Stomach (tissue), 19 donors: ENCODE measurements around the gene DPM3. TPM values are rescaled to one million over a fixed set of nuclear protein-coding genes. Genes with fewer than 3 reads are reported as not detected.
"Not testable (repeated sequence)": the region's sequence is repeated elsewhere in the genome, so short reads cannot be mapped to it uniquely, and the experiment has no call there.

Experiments
- DNase-seq, 2 donors: peaks; one replicate each; pipeline versions ENCODE4 v3.0.0 to v3.0.0-alpha.2; 2013 to 2019
- H3K27ac ChIP-seq, 5 donors: fragments of 200-600 bp in 4 of 5; sonication (generic) in 4 of 5; one replicate each; pipeline ENCODE4 v1.5.1; 2013 to 2019; ENCODE audit warnings: mild to moderate bottlenecking in 1 of 5, moderate library complexity in 1 of 5
- H3K27me3 ChIP-seq, 3 donors: fragments of 200-600 bp; sonication (generic); one replicate each; pipeline ENCODE4 v1.5.1; 2017 to 2019; ENCODE audit warnings: mixed run types in 1 of 3
- H3K36me3 ChIP-seq, 4 donors: fragments of 200-600 bp; sonication (generic); 1 replicate in 3 of 4; 2 replicates in 1 of 4; pipeline ENCODE4 v1.5.1; 2016 to 2019
- H3K4me1 ChIP-seq, 4 donors: fragments of 200-600 bp; sonication (generic); one replicate each; pipeline ENCODE4 v1.5.1; 2016 to 2019
- H3K4me3 ChIP-seq, 4 donors: fragments of 200-600 bp; sonication (generic) in 3 of 4; one replicate each; pipeline ENCODE4 v1.5.1; 2016 to 2019; ENCODE audit warnings: mild to moderate bottlenecking in 1 of 4
- H3K9me3 ChIP-seq, 4 donors: fragments of 200-600 bp; sonication (generic); one replicate each; pipeline ENCODE4 v1.5.1; 2016 to 2019
- EP300 ChIP-seq: sonication (generic); formaldehyde crosslinking; IDR thresholded peaks from one replicate; pipeline ENCODE4 v1.6.1; 2017; ENCODE audit warnings: antibody characterized with exemption
- POLR2A ChIP-seq, 4 donors: fragments of 450-650 bp; IDR thresholded peaks; one replicate each; pipeline ENCODE4 v1.6.1; 2016; ENCODE audit warnings: antibody characterized with exemption in 4 of 4, control low read depth in 2 of 4, mild to moderate bottlenecking in 1 of 4, moderate library complexity in 1 of 4
- POLR2AphosphoS5 ChIP-seq, 3 donors: sonication (generic); formaldehyde crosslinking; IDR thresholded peaks; one replicate each; pipeline ENCODE4 v1.6.1; 2016; ENCODE audit warnings: antibody characterized with exemption in 3 of 3
- WGBS, 5 donors: extraction: QIAGEN DNeasy Blood & Tissue Kit in 3 of 5; methylation state at CpG; one replicate each; pipeline versions ENCODE4 v1.1.5 to v1.1.7; 2013 to 2018; 5-methylcytosine and 5-hydroxymethylcytosine counted together
- intact Hi-C: fragments of 100-400 bp; cut with DNase I; formaldehyde crosslinking; loops from one replicate; pipeline ENCODE4 v1.15.1; 2023; ENCODE audit warnings: low total_unique reads
- long read RNA-seq, 10 donors: transcript quantifications; one replicate each; lab custom pipeline, GENCODE V29; 2026
- polyA plus RNA-seq, 3 donors: library from polyadenylated mRNA; stranded (reverse); fragments of 200-250 nt; gene quantifications; one replicate each; pipeline ENCODE4 v1.2.3, GENCODE V29; 2013
- total RNA-seq, 5 donors: library from RNA; depleted of rRNA; stranded (reverse); fragments of >200 nt; gene quantifications; one replicate each; pipeline versions ENCODE4 v1.1.0 to v1.2.3, GENCODE V29; 2014 to 2016
- TF ChIP-seq, protein P1 (sequence below), 7 experiments: fragments of 450-650 bp in 4 of 7; fragments of 200-600 bp in 3 of 7; sonication (generic) in 3 of 7; IDR thresholded peaks; one replicate each; pipeline ENCODE4 v1.5.1; 2016 to 2019; ENCODE audit warnings: antibody characterized with exemption in 7 of 7, control low read depth in 2 of 7, mild to moderate bottlenecking in 1 of 7
- donor health status: healthy with polysubstance abuse.
- donor health status: Bipolar disorder and iron deficiency.
- donor health status: healthy.

The DPM3 gene
- total RNA-seq = 10 to 100 TPM in 4 of 5 donors, not detected in 1; 13.3 to 51.3 (median 38.3) TPM
- 100 to 1,000 TPM; 192 to 301 (median 220) TPM for polyA plus RNA-seq
- long read RNA-seq, donor 1, transcript DPM3-203 (2 exons, 409 nt) = major isoform, 9 of 20 reads
- long read RNA-seq, donor 1, transcript DPM3-202 (1 exons, 517 nt) = major isoform, 9 of 20 reads
- long read RNA-seq, donor 1, partial matches to known transcripts = 0 of 20 reads
- long read RNA-seq, donor 1, other reads (novel, unspliced or antisense) = 0 of 20 reads
- long read RNA-seq, donor 2, transcript DPM3-203 (2 exons, 409 nt) = minor isoform, 8 of 18 reads
- long read RNA-seq, donor 2, transcript DPM3-202 (1 exons, 517 nt) = major isoform, 9 of 18 reads
- long read RNA-seq, donor 2, partial matches to known transcripts = 0 of 18 reads
- long read RNA-seq, donor 2, other reads (novel, unspliced or antisense) = 0 of 18 reads
- long read RNA-seq, donor 3, transcript DPM3-202 (1 exons, 517 nt) = minor isoform, 9 of 27 reads
- long read RNA-seq, donor 3, transcript DPM3-203 (2 exons, 409 nt) = major isoform, 15 of 27 reads
- long read RNA-seq, donor 3, partial matches to known transcripts = 0 of 27 reads
- long read RNA-seq, donor 3, other reads (novel, unspliced or antisense) = 0 of 27 reads
- long read RNA-seq, donor 4, partial matches to known transcripts = 0 of 3 reads
- long read RNA-seq, donor 4, other reads (novel, unspliced or antisense) = 0 of 3 reads
- long read RNA-seq, donor 5, transcript DPM3-203 (2 exons, 409 nt) = major isoform, 15 of 29 reads
- long read RNA-seq, donor 5, transcript DPM3-202 (1 exons, 517 nt) = minor isoform, 11 of 29 reads
- long read RNA-seq, donor 5, partial matches to known transcripts = 0 of 29 reads
- long read RNA-seq, donor 5, other reads (novel, unspliced or antisense) = 0 of 29 reads
- long read RNA-seq, donor 6 = 0 reads
- long read RNA-seq, donor 7, transcript DPM3-203 (2 exons, 409 nt) = major isoform, 17 of 35 reads
- long read RNA-seq, donor 7, transcript DPM3-202 (1 exons, 517 nt) = minor isoform, 14 of 35 reads
- long read RNA-seq, donor 7, partial matches to known transcripts = 0 of 35 reads
- long read RNA-seq, donor 7, other reads (novel, unspliced or antisense) = 0 of 35 reads
- long read RNA-seq, donor 8, transcript DPM3-202 (1 exons, 517 nt) = minor isoform, 15 of 42 reads
- long read RNA-seq, donor 8, transcript DPM3-203 (2 exons, 409 nt) = major isoform, 23 of 42 reads
- long read RNA-seq, donor 8, partial matches to known transcripts = 0 of 42 reads
- long read RNA-seq, donor 8, other reads (novel, unspliced or antisense) = 0 of 42 reads
- long read RNA-seq, donor 9, transcript DPM3-202 (1 exons, 517 nt) = minor isoform, 15 of 49 reads
- long read RNA-seq, donor 9, transcript DPM3-203 (2 exons, 409 nt) = major isoform, 28 of 49 reads
- long read RNA-seq, donor 9, transcript DPM3-201 (2 exons, 486 nt) = minor isoform, 6 of 49 reads
- long read RNA-seq, donor 9, partial matches to known transcripts = 0 of 49 reads
- long read RNA-seq, donor 9, other reads (novel, unspliced or antisense) = 0 of 49 reads
- long read RNA-seq, donor 10, transcript DPM3-203 (2 exons, 409 nt) = major isoform, 8 of 12 reads
- long read RNA-seq, donor 10, partial matches to known transcripts = 0 of 12 reads
- long read RNA-seq, donor 10, other reads (novel, unspliced or antisense) = 0 of 12 reads

- Histone ChIP-seq H3K4me3 (peak within 1 kb of the TSS; percentile 59 to 79 (median 71)), H3K9me3 (no peaks in the 10 kb centered on the region), H3K4me1 (peaks cover 13 to 41% (median 41%) of the 10 kb centered on the region in 4 donors), H3K36me3 (peaks cover 0 to 14% (median 12%) of the 10 kb centered on the region in 4 donors), H3K27me3 (no peaks in the 10 kb centered on the region), H3K27ac (peak within 1 kb of the TSS; percentile 87 to 100 (median 98))
- intact Hi-C loops = no loop called here
- 0 to 1% (median 0%) methylated on average over 39 to 42 of the region's 42 CpGs for whole genome bisulfite sequencing, 5 donors
- DNase-seq = peak; percentile 92 to 96
- TF ChIP-seq POLR2A (IDR thresholded peaks at IDR 0.05) (peak in 1 of 4 donors; percentile 49), EP300 (no peak), POLR2AphosphoS5 (IDR thresholded peaks at IDR 0.05) (peak; percentile 82 to 95 (median 85))
- TF ChIP-seq, protein P1, sequence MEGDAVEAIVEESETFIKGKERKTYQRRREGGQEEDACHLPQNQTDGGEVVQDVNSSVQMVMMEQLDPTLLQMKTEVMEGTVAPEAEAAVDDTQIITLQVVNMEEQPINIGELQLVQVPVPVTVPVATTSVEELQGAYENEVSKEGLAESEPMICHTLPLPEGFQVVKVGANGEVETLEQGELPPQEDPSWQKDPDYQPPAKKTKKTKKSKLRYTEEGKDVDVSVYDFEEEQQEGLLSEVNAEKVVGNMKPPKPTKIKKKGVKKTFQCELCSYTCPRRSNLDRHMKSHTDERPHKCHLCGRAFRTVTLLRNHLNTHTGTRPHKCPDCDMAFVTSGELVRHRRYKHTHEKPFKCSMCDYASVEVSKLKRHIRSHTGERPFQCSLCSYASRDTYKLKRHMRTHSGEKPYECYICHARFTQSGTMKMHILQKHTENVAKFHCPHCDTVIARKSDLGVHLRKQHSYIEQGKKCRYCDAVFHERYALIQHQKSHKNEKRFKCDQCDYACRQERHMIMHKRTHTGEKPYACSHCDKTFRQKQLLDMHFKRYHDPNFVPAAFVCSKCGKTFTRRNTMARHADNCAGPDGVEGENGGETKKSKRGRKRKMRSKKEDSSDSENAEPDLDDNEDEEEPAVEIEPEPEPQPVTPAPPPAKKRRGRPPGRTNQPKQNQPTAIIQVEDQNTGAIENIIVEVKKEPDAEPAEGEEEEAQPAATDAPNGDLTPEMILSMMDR (IDR thresholded peaks at IDR 0.05) = no peak
Observed at GRCh38 chr1:155139895-155140629, at the start of gene DPM3. DPM3 (minus strand) TSS chr1:155140531; CDS start chr1:155140240, 291 bp downstream.

DNA sequence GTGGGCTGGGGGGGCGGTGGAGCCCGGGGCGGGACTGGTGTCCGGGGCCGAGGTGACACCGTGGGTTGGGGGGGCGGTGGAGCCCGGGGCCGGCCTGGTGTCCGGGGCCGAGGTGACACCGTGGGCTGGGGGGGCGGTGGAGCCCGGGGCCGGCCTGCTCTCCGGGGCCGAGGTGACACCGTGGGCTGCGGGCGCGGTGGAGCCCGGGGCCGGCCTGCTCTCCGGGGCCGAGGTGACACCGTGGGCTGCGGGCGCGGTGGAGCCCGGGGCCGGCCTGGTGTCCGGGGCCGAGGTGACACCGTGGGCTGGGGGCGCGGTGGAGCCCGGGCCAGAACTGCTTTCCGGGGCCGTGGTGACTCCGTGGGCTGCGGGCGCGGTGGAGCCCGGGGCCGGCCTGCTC is 49.6 kb upstream of the DPM3 start:
- DNase-seq, H3K9me3 ChIP-seq, H3K27me3 ChIP-seq, intact Hi-C loops, H3K36me3 ChIP-seq: not testable (repeated sequence)
- Histone ChIP-seq H3K4me3 (peak overlapping the region; percentile 27 to 52 (median 45)), H3K27ac (peak overlapping the region; percentile 67 to 81 (median 79)), H3K4me1 (peaks cover 40 to 61% (median 46%) of the 10 kb centered on the region in 4 donors)
- WGBS, 5 donors = 35 to 74% (median 57%) methylated on average over 20 to 27 of the region's 45 CpGs; no CpG with 5 or more reads in 1 of the 5 donors

GRCh38 chr1:155188268-155188667 is 47.9 kb upstream of the DPM3 start:
- TF ChIP-seq EP300 (no peak), POLR2A (IDR thresholded peaks at IDR 0.05) (no peak), POLR2AphosphoS5 (IDR thresholded peaks at IDR 0.05) (no peak)
- TF ChIP-seq, protein P1 (IDR thresholded peaks at IDR 0.05) = no peak

More at GRCh38 chr1:155188268-155188667, 47.9 kb upstream of the DPM3 start:
- H3K36me3 ChIP-seq = no peaks in the 10 kb centered on the region
- intact Hi-C loops = no loop called here
- DNase-seq = no peak
- H3K4me3 ChIP-seq = peak overlapping the region; percentile 24 to 50 (median 34)
- no peaks in the 10 kb centered on the region for H3K9me3 ChIP-seq
- peaks cover 30 to 59% (median 41%) of the 10 kb centered on the region in 4 donors for H3K4me1 ChIP-seq
- H3K27ac ChIP-seq = peak overlapping the region; percentile 72 to 90 (median 79)
- H3K27me3 ChIP-seq = no peaks in the 10 kb centered on the region
- WGBS, 5 donors = 23 to 73% (median 45%) methylated on average over 3 to 14 of the region's 14 CpGs
